ENCODE data around the gene MYO7B.

The MYO7B gene

GRCh38 chr2:127573298-127573697 is 37.8 kb downstream of the MYO7B start:
- H3K4me3 ChIP-seq (ENCODE audit: low read length in 2 of 2) = no peak overlapping the region
- H3K27me3 ChIP-seq (ENCODE audit: control insufficient read depth in 1 of 2, insufficient read depth in 2 of 2, low read length in 2 of 2) = no peaks in the 10 kb centered on the region
- no peaks in the 10 kb centered on the region for H3K36me3 ChIP-seq (ENCODE audit: control insufficient read depth in 2 of 2, insufficient read depth in 2 of 2, low read length in 2 of 2)
- no peak overlapping the region for H3K27ac ChIP-seq (ENCODE audit: low read length)
- peaks cover 8% of the 10 kb centered on the region for H3K4me1 ChIP-seq (ENCODE audit: control insufficient read depth, insufficient read depth, low read length)
- H3K9me3 ChIP-seq (ENCODE audit: control insufficient read depth in 2 of 2, low read length in 2 of 2) = no peaks in the 10 kb centered on the region
- H3K9ac ChIP-seq (ENCODE audit: low read length in 2 of 2) = no peak overlapping the region

GRCh38 chr2:127573771-127574170 is 38.3 kb downstream of the MYO7B start:
- H3K27me3 ChIP-seq (ENCODE audit: control insufficient read depth in 1 of 2, insufficient read depth in 2 of 2, low read length in 2 of 2) = no peaks in the 10 kb centered on the region
- H3K27ac ChIP-seq (ENCODE audit: low read length) = no peak overlapping the region
- no peak overlapping the region for H3K4me3 ChIP-seq (ENCODE audit: low read length in 2 of 2)
- peaks cover 8% of the 10 kb centered on the region for H3K4me1 ChIP-seq (ENCODE audit: control insufficient read depth, insufficient read depth, low read length)
- H3K36me3 ChIP-seq (ENCODE audit: control insufficient read depth in 2 of 2, insufficient read depth in 2 of 2, low read length in 2 of 2) = no peaks in the 10 kb centered on the region
- H3K9ac ChIP-seq (ENCODE audit: low read length in 2 of 2) = no peak overlapping the region
- no peaks in the 10 kb centered on the region for H3K9me3 ChIP-seq (ENCODE audit: control insufficient read depth in 2 of 2, low read length in 2 of 2)

- Histone ChIP-seq H3K36me3 (ENCODE audit: control insufficient read depth in 2 of 2, insufficient read depth in 2 of 2, low read length in 2 of 2) (no peaks in the 10 kb centered on the region), H3K27me3 (ENCODE audit: control insufficient read depth in 1 of 2, insufficient read depth in 2 of 2, low read length in 2 of 2) (no peaks in the 10 kb centered on the region), H3K4me3 (ENCODE audit: low read length in 2 of 2) (no peak overlapping the region), H3K9ac (ENCODE audit: low read length in 2 of 2) (no peak overlapping the region), H3K4me1 (ENCODE audit: control insufficient read depth, insufficient read depth, low read length) (peaks cover 3% of the 10 kb centered on the region), H3K9me3 (ENCODE audit: control insufficient read depth in 2 of 2, low read length in 2 of 2) (no peaks in the 10 kb centered on the region), H3K27ac (ENCODE audit: low read length) (no peak overlapping the region)
These were observed 39.2 kb downstream of the MYO7B start for GRCh38 chr2:127574656-127575055.

- H3K4me3 ChIP-seq (ENCODE audit: low read length in 2 of 2) = no peak overlapping the region
- H3K9ac ChIP-seq (ENCODE audit: low read length in 2 of 2) = no peak overlapping the region
- H3K36me3 ChIP-seq (ENCODE audit: control insufficient read depth in 2 of 2, insufficient read depth in 2 of 2, low read length in 2 of 2) = no peaks in the 10 kb centered on the region
- H3K4me1 ChIP-seq (ENCODE audit: control insufficient read depth, insufficient read depth, low read length) = peaks cover 3% of the 10 kb centered on the region
- no peaks in the 10 kb centered on the region for H3K9me3 ChIP-seq (ENCODE audit: control insufficient read depth in 2 of 2, low read length in 2 of 2)
- no peak overlapping the region for H3K27ac ChIP-seq (ENCODE audit: low read length)
- no peaks in the 10 kb centered on the region for H3K27me3 ChIP-seq (ENCODE audit: control insufficient read depth in 1 of 2, insufficient read depth in 2 of 2, low read length in 2 of 2)
These were observed 39.8 kb downstream of the MYO7B start for GRCh38 chr2:127575185-127575765.

- H3K9me3 ChIP-seq (ENCODE audit: control insufficient read depth in 2 of 2, low read length in 2 of 2) = no peaks in the 10 kb centered on the region
- peaks cover 3% of the 10 kb centered on the region for H3K4me1 ChIP-seq (ENCODE audit: control insufficient read depth, insufficient read depth, low read length)
- no peak overlapping the region for H3K9ac ChIP-seq (ENCODE audit: low read length in 2 of 2)
- H3K27me3 ChIP-seq (ENCODE audit: control insufficient read depth in 1 of 2, insufficient read depth in 2 of 2, low read length in 2 of 2) = no peaks in the 10 kb centered on the region
- H3K36me3 ChIP-seq (ENCODE audit: control insufficient read depth in 2 of 2, insufficient read depth in 2 of 2, low read length in 2 of 2) = no peaks in the 10 kb centered on the region
- no peak overlapping the region for H3K4me3 ChIP-seq (ENCODE audit: low read length in 2 of 2)
- H3K27ac ChIP-seq (ENCODE audit: low read length) = no peak overlapping the region
These were observed 40.5 kb downstream of the MYO7B start for GRCh38 chr2:127575941-127576432.

GRCh38 chr2:127576433-127577207 is 41.1 kb downstream of the MYO7B start:
- peaks cover 3% of the 10 kb centered on the region for H3K4me1 ChIP-seq (ENCODE audit: control insufficient read depth, insufficient read depth, low read length)
- H3K4me3 ChIP-seq (ENCODE audit: low read length in 2 of 2) = no peak overlapping the region
- H3K9me3 ChIP-seq (ENCODE audit: control insufficient read depth in 2 of 2, low read length in 2 of 2) = no peaks in the 10 kb centered on the region
- H3K36me3 ChIP-seq (ENCODE audit: control insufficient read depth in 2 of 2, insufficient read depth in 2 of 2, low read length in 2 of 2) = no peaks in the 10 kb centered on the region
- H3K27ac ChIP-seq (ENCODE audit: low read length) = no peak overlapping the region
- no peaks in the 10 kb centered on the region for H3K27me3 ChIP-seq (ENCODE audit: control insufficient read depth in 1 of 2, insufficient read depth in 2 of 2, low read length in 2 of 2)
- H3K9ac ChIP-seq (ENCODE audit: low read length in 2 of 2) = no peak overlapping the region

- H3K9me3 ChIP-seq (ENCODE audit: control insufficient read depth in 2 of 2, low read length in 2 of 2) = no peaks in the 10 kb centered on the region
- H3K27ac ChIP-seq (ENCODE audit: low read length) = no peak overlapping the region
- H3K9ac ChIP-seq (ENCODE audit: low read length in 2 of 2) = no peak overlapping the region
- no peak overlapping the region for H3K4me3 ChIP-seq (ENCODE audit: low read length in 2 of 2)
- peaks cover 3% of the 10 kb centered on the region for H3K4me1 ChIP-seq (ENCODE audit: control insufficient read depth, insufficient read depth, low read length)
- no peaks in the 10 kb centered on the region for H3K27me3 ChIP-seq (ENCODE audit: control insufficient read depth in 1 of 2, insufficient read depth in 2 of 2, low read length in 2 of 2)
- no peaks in the 10 kb centered on the region for H3K36me3 ChIP-seq (ENCODE audit: control insufficient read depth in 2 of 2, insufficient read depth in 2 of 2, low read length in 2 of 2)
These were observed 41.7 kb downstream of the MYO7B start for GRCh38 chr2:127577208-127577475.

- H3K9me3 ChIP-seq (ENCODE audit: control insufficient read depth in 2 of 2, low read length in 2 of 2) = no peaks in the 10 kb centered on the region
- no peak overlapping the region for H3K9ac ChIP-seq (ENCODE audit: low read length in 2 of 2)
- H3K4me1 ChIP-seq (ENCODE audit: control insufficient read depth, insufficient read depth, low read length) = peaks cover 3% of the 10 kb centered on the region
- no peaks in the 10 kb centered on the region for H3K27me3 ChIP-seq (ENCODE audit: control insufficient read depth in 1 of 2, insufficient read depth in 2 of 2, low read length in 2 of 2)
- H3K4me3 ChIP-seq (ENCODE audit: low read length in 2 of 2) = no peak overlapping the region
- no peak overlapping the region for H3K27ac ChIP-seq (ENCODE audit: low read length)
- H3K36me3 ChIP-seq (ENCODE audit: control insufficient read depth in 2 of 2, insufficient read depth in 2 of 2, low read length in 2 of 2) = no peaks in the 10 kb centered on the region
These were observed 42.0 kb downstream of the MYO7B start for GRCh38 chr2:127577503-127577902.

GRCh38 chr2:127577973-127578372 is 42.5 kb downstream of the MYO7B start:
- Histone ChIP-seq H3K27me3 (ENCODE audit: control insufficient read depth in 1 of 2, insufficient read depth in 2 of 2, low read length in 2 of 2) (no peaks in the 10 kb centered on the region), H3K9ac (ENCODE audit: low read length in 2 of 2) (no peak overlapping the region), H3K4me3 (ENCODE audit: low read length in 2 of 2) (no peak overlapping the region), H3K36me3 (ENCODE audit: control insufficient read depth in 2 of 2, insufficient read depth in 2 of 2, low read length in 2 of 2) (no peaks in the 10 kb centered on the region), H3K4me1 (ENCODE audit: control insufficient read depth, insufficient read depth, low read length) (peaks cover 3% of the 10 kb centered on the region), H3K9me3 (ENCODE audit: control insufficient read depth in 2 of 2, low read length in 2 of 2) (no peaks in the 10 kb centered on the region), H3K27ac (ENCODE audit: low read length) (no peak overlapping the region)

GRCh38 chr2:127578411-127578810 is 42.9 kb downstream of the MYO7B start:
- Histone ChIP-seq H3K4me1 (ENCODE audit: control insufficient read depth, insufficient read depth, low read length) (peaks cover 3% of the 10 kb centered on the region), H3K4me3 (ENCODE audit: low read length in 2 of 2) (no peak overlapping the region), H3K27ac (ENCODE audit: low read length) (no peak overlapping the region), H3K36me3 (ENCODE audit: control insufficient read depth in 2 of 2, insufficient read depth in 2 of 2, low read length in 2 of 2) (no peaks in the 10 kb centered on the region), H3K27me3 (ENCODE audit: control insufficient read depth in 1 of 2, insufficient read depth in 2 of 2, low read length in 2 of 2) (no peaks in the 10 kb centered on the region), H3K9ac (ENCODE audit: low read length in 2 of 2) (no peak overlapping the region), H3K9me3 (ENCODE audit: control insufficient read depth in 2 of 2, low read length in 2 of 2) (no peaks in the 10 kb centered on the region)

GRCh38 chr2:127579231-127579630 is 43.7 kb downstream of the MYO7B start:
- H3K27me3 ChIP-seq (ENCODE audit: control insufficient read depth in 1 of 2, insufficient read depth in 2 of 2, low read length in 2 of 2) = no peaks in the 10 kb centered on the region
- peaks cover 3% of the 10 kb centered on the region for H3K4me1 ChIP-seq (ENCODE audit: control insufficient read depth, insufficient read depth, low read length)
- no peak overlapping the region for H3K27ac ChIP-seq (ENCODE audit: low read length)
- H3K9ac ChIP-seq (ENCODE audit: low read length in 2 of 2) = no peak overlapping the region
- no peaks in the 10 kb centered on the region for H3K36me3 ChIP-seq (ENCODE audit: control insufficient read depth in 2 of 2, insufficient read depth in 2 of 2, low read length in 2 of 2)
- H3K9me3 ChIP-seq (ENCODE audit: control insufficient read depth in 2 of 2, low read length in 2 of 2) = no peaks in the 10 kb centered on the region
- no peak overlapping the region for H3K4me3 ChIP-seq (ENCODE audit: low read length in 2 of 2)

All from stomach smooth muscle (tissue), 2 donors.